HepG2 (cell line): ENCODE data around the gene LAMTOR2. TPM values are rescaled to one million over a fixed set of nuclear protein-coding genes. Genes with fewer than 3 reads are reported as not detected.
A peak's percentile ranks its signal among the peaks of the same experiment; 100 is the strongest.

Source experiments
- AHR ChIP-seq: IDR thresholded peaks from 2 replicates; pipeline ENCODE4 v1.6.1; 2018; ENCODE audit warnings: missing genetic modification reagents, missing compliant biosample characterization
- HNRNPLL ChIP-seq: fragments of 200-400 bp; formaldehyde crosslinking; IDR thresholded peaks from 2 replicates; pipeline ENCODE4 v1.6.1; 2017; ENCODE audit warnings: mild to moderate bottlenecking, low read depth, low read length; ENCODE audit not compliant: poor library complexity, severe bottlenecking
- KAT8 ChIP-seq: IDR thresholded peaks from 2 replicates; pipeline ENCODE4 v1.6.1; 2016; ENCODE audit warnings: missing genetic modification reagents, missing compliant biosample characterization
- MAFK ChIP-seq, 2 experiments: IDR thresholded peaks in 1 of 2; conservative IDR thresholded peaks in 1 of 2; 2 replicates each; pipeline ENCODE4 v1.6.1; 2011; ENCODE audit warnings: improper control_type of control experiment in 2 of 2, low read length in 2 of 2
- MEIS2 ChIP-seq: sonication (generic); formaldehyde crosslinking; IDR thresholded peaks from 2 replicates; pipeline ENCODE4 v1.9.0; 2021; ENCODE audit warnings: mild to moderate bottlenecking, missing genetic modification reagents
- MYNN ChIP-seq: sonication (generic); formaldehyde crosslinking; IDR thresholded peaks from 2 replicates; pipeline ENCODE4 v1.4.0; 2020; ENCODE audit warnings: mild to moderate bottlenecking, low read depth, missing genetic modification reagents
- NONO ChIP-seq, 2 experiments: fragments of 450-650 bp in 1 of 2; sonication (generic) in 1 of 2; formaldehyde crosslinking in 1 of 2; IDR thresholded peaks in 1 of 2; conservative IDR thresholded peaks in 1 of 2; 2 replicates each; pipeline versions ENCODE4 v1.6.1 to v1.8.0; 2017 to 2022; ENCODE audit warnings: mild to moderate bottlenecking in 1 of 2, missing genetic modification reagents in 1 of 2, moderate library complexity in 1 of 2
- SMARCE1 ChIP-seq: fragments of 450-650 bp; IDR thresholded peaks from 2 replicates; pipeline ENCODE4 v1.6.1; 2017; ENCODE audit warnings: borderline replicate concordance
- TEAD2 ChIP-seq: sonication (generic); formaldehyde crosslinking; IDR thresholded peaks from 2 replicates; pipeline ENCODE4 v1.9.0; 2021; ENCODE audit warnings: missing genetic modification reagents
- ZNF101 ChIP-seq: sonication (generic); formaldehyde crosslinking; IDR thresholded peaks from 2 replicates; pipeline ENCODE4 v1.4.0; 2020; ENCODE audit warnings: mild to moderate bottlenecking, low read depth, missing genetic modification reagents, borderline replicate concordance
- ZNF577 ChIP-seq: sonication (generic); formaldehyde crosslinking; IDR thresholded peaks from 2 replicates; pipeline ENCODE4 v1.4.0; 2020; ENCODE audit warnings: mild to moderate bottlenecking, low read depth, missing genetic modification reagents, borderline replicate concordance
- ZNF775 ChIP-seq: sonication (generic); formaldehyde crosslinking; IDR thresholded peaks from 2 replicates; pipeline ENCODE4 v1.4.0; 2020; ENCODE audit warnings: missing genetic modification reagents, mild to moderate bottlenecking, moderate library complexity, borderline replicate concordance
- ZSCAN12 ChIP-seq: sonication (generic); formaldehyde crosslinking; IDR thresholded peaks from 2 replicates; pipeline ENCODE4 v1.9.0; 2021; ENCODE audit warnings: mild to moderate bottlenecking, missing genetic modification reagents
- polyA plus RNA-seq, 8 experiments: library from polyadenylated mRNA; depleted of rRNA in 3 of 8; stranded (reverse) in 7 of 8; unstranded in 1 of 8; fragments of >200 nt; fragmentation: Illumina TruSeq in 4 of 8; extraction: Trizol in 4 of 8; gene quantifications; 2 replicates each; pipeline versions ENCODE4 v1.2.1 to v1.2.3, GENCODE V29; 2011 to 2016; ENCODE audit warnings: low read depth in 4 of 8, missing spikeins in 1 of 8, mixed read lengths in 1 of 8; ENCODE audit not compliant: insufficient read depth in 1 of 8
- total RNA-seq, 5 experiments: library from RNA; depleted of rRNA; stranded (reverse); fragments of >200 nt; fragmentation: Illumina TruSeq; extraction: Trizol; gene quantifications; 2 replicates each; pipeline ENCODE4 v1.2.3, GENCODE V29; 2016; ENCODE audit warnings: low read depth in 1 of 5
- TF ChIP-seq, protein P1 (sequence below): sonication (generic); formaldehyde crosslinking; IDR thresholded peaks from 2 replicates; pipeline ENCODE4 v1.4.0; 2020; ENCODE audit warnings: missing genetic modification reagents, borderline replicate concordance
- TF ChIP-seq, protein P2 (sequence below): sonication (generic); formaldehyde crosslinking; IDR thresholded peaks from 2 replicates; pipeline ENCODE4 v1.5.0; 2020; ENCODE audit warnings: missing genetic modification reagents, mild to moderate bottlenecking, borderline replicate concordance
- TF ChIP-seq, protein P3 (sequence below): sonication (generic); formaldehyde crosslinking; IDR thresholded peaks from 2 replicates; pipeline ENCODE4 v1.4.0; 2020; ENCODE audit warnings: missing genetic modification reagents
- TF ChIP-seq, protein P4 (sequence below): sonication (generic); formaldehyde crosslinking; IDR thresholded peaks from 2 replicates; pipeline ENCODE4 v1.5.0; 2020; ENCODE audit warnings: missing genetic modification reagents
- TF ChIP-seq, protein P5 (sequence below): IDR thresholded peaks from 2 replicates; pipeline ENCODE4 v1.6.1; 2016; ENCODE audit warnings: low read depth

LAMTOR2 gene
- total and polyA plus RNA-seq, 2 of the 13 experiments (the other 11 are each of a cell fraction or from before 2014, with no cell fraction given) = 36.5 to 66.4 TPM

DNA sequence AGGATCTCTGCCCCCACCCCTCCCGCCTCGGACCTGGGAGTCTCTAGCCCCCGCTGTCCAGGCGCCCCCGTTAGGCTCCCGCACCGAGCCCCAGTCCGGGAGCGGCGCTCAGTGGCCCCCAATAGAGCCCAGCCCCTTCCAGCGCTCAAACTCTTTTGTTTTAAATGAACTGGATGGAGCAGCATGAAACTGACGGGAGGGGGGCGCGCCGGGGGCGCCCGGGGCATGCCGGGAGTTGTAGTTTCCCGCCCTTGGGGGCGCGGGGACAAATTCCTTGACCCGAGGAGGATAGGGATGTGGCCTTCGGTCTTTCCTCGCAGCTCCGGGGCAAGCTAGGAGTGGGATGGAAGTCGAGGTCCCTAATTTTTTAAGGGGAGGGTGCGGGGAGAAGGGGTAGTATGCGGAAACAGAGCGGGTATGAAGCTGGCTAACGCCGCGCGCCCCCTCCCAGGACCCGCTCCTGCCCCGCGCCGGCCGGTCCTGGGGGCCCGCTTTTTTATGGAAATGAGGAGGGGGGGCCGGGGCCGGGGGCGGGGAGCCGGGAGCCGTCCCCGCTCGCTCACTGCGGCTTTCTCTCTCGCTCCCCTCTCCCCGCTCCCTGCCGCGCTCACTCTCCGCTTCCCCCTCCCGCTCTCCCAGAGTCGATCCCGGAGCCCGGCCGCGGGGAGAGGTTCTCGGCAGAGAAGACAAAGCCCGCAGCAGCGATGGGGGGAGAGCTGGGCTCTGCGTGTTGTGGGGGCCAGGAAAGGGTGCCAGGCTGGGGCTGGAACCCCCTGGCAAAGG, 27.9 kb downstream of the LAMTOR2 start, which contains the start of gene MEX3A (continued):
- TF ChIP-seq MEIS2 (CRISPR knock-in tag) = no peak
- TF ChIP-seq, protein P1, sequence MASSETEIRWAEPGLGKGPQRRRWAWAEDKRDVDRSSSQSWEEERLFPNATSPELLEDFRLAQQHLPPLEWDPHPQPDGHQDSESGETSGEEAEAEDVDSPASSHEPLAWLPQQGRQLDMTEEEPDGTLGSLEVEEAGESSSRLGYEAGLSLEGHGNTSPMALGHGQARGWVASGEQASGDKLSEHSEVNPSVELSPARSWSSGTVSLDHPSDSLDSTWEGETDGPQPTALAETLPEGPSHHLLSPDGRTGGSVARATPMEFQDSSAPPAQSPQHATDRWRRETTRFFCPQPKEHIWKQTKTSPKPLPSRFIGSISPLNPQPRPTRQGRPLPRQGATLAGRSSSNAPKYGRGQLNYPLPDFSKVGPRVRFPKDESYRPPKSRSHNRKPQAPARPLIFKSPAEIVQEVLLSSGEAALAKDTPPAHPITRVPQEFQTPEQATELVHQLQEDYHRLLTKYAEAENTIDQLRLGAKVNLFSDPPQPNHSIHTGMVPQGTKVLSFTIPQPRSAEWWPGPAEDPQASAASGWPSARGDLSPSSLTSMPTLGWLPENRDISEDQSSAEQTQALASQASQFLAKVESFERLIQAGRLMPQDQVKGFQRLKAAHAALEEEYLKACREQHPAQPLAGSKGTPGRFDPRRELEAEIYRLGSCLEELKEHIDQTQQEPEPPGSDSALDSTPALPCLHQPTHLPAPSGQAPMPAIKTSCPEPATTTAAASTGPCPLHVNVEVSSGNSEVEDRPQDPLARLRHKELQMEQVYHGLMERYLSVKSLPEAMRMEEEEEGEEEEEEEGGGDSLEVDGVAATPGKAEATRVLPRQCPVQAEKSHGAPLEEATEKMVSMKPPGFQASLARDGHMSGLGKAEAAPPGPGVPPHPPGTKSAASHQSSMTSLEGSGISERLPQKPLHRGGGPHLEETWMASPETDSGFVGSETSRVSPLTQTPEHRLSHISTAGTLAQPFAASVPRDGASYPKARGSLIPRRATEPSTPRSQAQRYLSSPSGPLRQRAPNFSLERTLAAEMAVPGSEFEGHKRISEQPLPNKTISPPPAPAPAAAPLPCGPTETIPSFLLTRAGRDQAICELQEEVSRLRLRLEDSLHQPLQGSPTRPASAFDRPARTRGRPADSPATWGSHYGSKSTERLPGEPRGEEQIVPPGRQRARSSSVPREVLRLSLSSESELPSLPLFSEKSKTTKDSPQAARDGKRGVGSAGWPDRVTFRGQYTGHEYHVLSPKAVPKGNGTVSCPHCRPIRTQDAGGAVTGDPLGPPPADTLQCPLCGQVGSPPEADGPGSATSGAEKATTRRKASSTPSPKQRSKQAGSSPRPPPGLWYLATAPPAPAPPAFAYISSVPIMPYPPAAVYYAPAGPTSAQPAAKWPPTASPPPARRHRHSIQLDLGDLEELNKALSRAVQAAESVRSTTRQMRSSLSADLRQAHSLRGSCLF (CRISPR knock-in tag) = no peak
- TF ChIP-seq, protein P2, sequence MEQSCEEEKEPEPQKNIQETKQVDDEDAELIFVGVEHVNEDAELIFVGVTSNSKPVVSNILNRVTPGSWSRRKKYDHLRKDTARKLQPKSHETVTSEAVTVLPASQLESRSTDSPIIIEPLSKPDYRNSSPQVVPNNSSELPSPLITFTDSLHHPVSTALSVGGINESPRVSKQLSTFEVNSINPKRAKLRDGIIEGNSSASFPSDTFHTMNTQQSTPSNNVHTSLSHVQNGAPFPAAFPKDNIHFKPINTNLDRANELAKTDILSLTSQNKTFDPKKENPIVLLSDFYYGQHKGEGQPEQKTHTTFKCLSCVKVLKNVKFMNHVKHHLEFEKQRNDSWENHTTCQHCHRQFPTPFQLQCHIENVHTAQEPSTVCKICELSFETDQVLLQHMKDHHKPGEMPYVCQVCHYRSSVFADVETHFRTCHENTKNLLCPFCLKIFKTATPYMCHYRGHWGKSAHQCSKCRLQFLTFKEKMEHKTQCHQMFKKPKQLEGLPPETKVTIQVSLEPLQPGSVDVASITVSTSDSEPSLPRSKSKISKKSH (CRISPR knock-in tag) = no peak; the same call in 1 of the 2 replicates
- no peak for TF ChIP-seq TEAD2 (CRISPR knock-in tag)
- no peak for TF ChIP-seq NONO (IDR thresholded peaks at IDR 0.05)
- peak; percentile 55 for TF ChIP-seq NONO (CRISPR knock-in tag; conservative IDR thresholded peaks at IDR 0.05)
- TF ChIP-seq AHR (CRISPR knock-in tag) = no peak
- TF ChIP-seq SMARCE1 = no peak
- no peak for TF ChIP-seq ZNF775 (CRISPR knock-in tag)
- TF ChIP-seq, protein P3, sequence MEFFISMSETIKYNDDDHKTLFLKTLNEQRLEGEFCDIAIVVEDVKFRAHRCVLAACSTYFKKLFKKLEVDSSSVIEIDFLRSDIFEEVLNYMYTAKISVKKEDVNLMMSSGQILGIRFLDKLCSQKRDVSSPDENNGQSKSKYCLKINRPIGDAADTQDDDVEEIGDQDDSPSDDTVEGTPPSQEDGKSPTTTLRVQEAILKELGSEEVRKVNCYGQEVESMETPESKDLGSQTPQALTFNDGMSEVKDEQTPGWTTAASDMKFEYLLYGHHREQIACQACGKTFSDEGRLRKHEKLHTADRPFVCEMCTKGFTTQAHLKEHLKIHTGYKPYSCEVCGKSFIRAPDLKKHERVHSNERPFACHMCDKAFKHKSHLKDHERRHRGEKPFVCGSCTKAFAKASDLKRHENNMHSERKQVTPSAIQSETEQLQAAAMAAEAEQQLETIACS (CRISPR knock-in tag) = no peak
- TF ChIP-seq KAT8 = peak; percentile 18; the same call in 1 of the 2 replicates
- TF ChIP-seq MAFK (conservative IDR thresholded peaks at IDR 0.05 in 1 of 2, IDR thresholded peaks at IDR 0.05 in 1 of 2; ENCODE audit: low read length in 2 of 2) = no peak
- TF ChIP-seq, protein P4, sequence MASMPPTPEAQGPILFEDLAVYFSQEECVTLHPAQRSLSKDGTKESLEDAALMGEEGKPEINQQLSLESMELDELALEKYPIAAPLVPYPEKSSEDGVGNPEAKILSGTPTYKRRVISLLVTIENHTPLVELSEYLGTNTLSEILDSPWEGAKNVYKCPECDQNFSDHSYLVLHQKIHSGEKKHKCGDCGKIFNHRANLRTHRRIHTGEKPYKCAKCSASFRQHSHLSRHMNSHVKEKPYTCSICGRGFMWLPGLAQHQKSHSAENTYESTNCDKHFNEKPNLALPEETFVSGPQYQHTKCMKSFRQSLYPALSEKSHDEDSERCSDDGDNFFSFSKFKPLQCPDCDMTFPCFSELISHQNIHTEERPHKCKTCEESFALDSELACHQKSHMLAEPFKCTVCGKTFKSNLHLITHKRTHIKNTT (CRISPR knock-in tag) = no peak
- no peak for TF ChIP-seq ZNF577
- no peak for TF ChIP-seq MYNN (CRISPR knock-in tag)
- TF ChIP-seq, protein P5, sequence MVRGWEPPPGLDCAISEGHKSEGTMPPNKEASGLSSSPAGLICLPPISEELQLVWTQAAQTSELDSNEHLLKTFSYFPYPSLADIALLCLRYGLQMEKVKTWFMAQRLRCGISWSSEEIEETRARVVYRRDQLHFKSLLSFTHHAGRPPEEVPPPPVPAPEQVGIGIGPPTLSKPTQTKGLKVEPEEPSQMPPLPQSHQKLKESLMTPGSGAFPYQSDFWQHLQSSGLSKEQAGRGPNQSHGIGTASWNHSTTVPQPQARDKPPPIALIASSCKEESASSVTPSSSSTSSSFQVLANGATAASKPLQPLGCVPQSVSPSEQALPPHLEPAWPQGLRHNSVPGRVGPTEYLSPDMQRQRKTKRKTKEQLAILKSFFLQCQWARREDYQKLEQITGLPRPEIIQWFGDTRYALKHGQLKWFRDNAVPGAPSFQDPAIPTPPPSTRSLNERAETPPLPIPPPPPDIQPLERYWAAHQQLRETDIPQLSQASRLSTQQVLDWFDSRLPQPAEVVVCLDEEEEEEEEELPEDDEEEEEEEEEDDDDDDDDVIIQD = no peak
- TF ChIP-seq ZSCAN12 (CRISPR knock-in tag) = no peak
- no peak for TF ChIP-seq ZNF101 (CRISPR knock-in tag)
- TF ChIP-seq HNRNPLL = peak; percentile 25
